ENCODE measurements around the gene ENPP6. TPM values are rescaled to one million over a fixed set of nuclear protein-coding genes. Genes with fewer than 3 reads are reported as not detected.
"Not testable (repeated sequence)": the region's sequence is repeated elsewhere in the genome, so short reads cannot be mapped to it uniquely, and the experiment has no call there.

The ENPP6 gene
- total and polyA plus RNA-seq, 4 donors = 0.13 to 1.8 (median 0.19) TPM; not detected in 1

DNA sequence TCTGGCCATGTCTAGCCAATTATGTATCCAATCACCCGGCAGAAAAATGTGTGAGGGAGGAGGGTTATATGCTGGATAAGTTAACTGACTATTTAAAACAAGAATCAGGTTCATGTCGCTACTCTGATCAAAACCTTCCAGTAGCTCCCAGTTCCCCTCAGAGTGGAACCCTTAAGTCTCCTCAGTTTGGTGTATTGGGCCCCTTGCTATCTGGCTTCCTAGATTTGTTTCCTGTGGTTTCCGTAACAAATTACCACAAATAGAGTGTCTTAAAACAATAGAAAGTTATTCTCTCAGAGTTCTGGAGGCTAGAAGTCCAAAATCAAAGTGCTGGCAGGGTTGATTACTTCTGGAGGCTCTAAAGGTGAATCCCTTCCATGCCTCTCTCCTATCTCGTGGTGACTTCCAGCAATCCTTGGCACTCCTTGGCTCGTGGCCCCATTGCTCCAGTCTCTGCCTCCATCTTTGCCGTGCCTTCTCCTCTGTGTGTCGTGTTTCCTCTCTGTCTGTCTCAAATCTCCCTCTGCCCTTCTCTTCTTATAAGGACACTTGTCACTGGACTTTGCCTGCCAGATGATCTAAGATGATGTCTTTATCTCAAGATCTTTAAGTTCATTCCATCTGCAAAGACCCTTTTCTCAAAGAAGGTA, 10.5 kb upstream of the ENPP6 start:
- H3K9me3 ChIP-seq (ENCODE audit: control insufficient read depth, low read length) = peaks cover 1% of the 10 kb centered on the region
- H3K4me1 ChIP-seq (ENCODE audit: control insufficient read depth in 1 of 2, insufficient read depth in 2 of 2, low read length in 2 of 2) = no peaks in the 10 kb centered on the region
- 81 to 83% methylated on average over 7 of the region's 7 CpGs for WGBS, 2 donors
- no peak overlapping the region for H3K27ac ChIP-seq (ENCODE audit: low read depth in 1 of 2, low read length in 2 of 2)
- DNase-seq (no peak), ATAC-seq (ENCODE audit: low FRiP score) (no peak)
- peaks cover 0 to 2% of the 10 kb centered on the region in 2 donors for H3K27me3 ChIP-seq (ENCODE audit: control insufficient read depth in 1 of 2, insufficient read depth in 2 of 2, low read length in 1 of 2)
- intact Hi-C loops (cut with DNase I) = no loop called here
- H3K4me3 ChIP-seq (ENCODE audit: low read length in 2 of 2) = no peak overlapping the region
- no peaks in the 10 kb centered on the region for H3K36me3 ChIP-seq (ENCODE audit: control insufficient read depth in 1 of 2, insufficient read depth in 2 of 2, low read length in 1 of 2)

- WGBS, 2 donors = 57 to 59% methylated on average over 8 of the region's 8 CpGs
- Histone ChIP-seq H3K36me3 (ENCODE audit: control insufficient read depth in 1 of 2, insufficient read depth in 2 of 2, low read length in 1 of 2) (no peaks in the 10 kb centered on the region), H3K27me3 (ENCODE audit: control insufficient read depth in 1 of 2, insufficient read depth in 2 of 2, low read length in 1 of 2) (no peaks in the 10 kb centered on the region), H3K4me1 (ENCODE audit: control insufficient read depth in 1 of 2, insufficient read depth in 2 of 2, low read length in 2 of 2) (no peaks in the 10 kb centered on the region), H3K27ac (ENCODE audit: low read depth in 1 of 2, low read length in 2 of 2) (no peak overlapping the region), H3K4me3 (ENCODE audit: low read length in 2 of 2) (no peak overlapping the region), H3K9me3 (ENCODE audit: control insufficient read depth, low read length) (peaks cover 1% of the 10 kb centered on the region)
- ATAC-seq (ENCODE audit: low FRiP score) (no peak), DNase-seq (no peak)
- intact Hi-C loops (cut with DNase I) = no loop called here
Observed at GRCh38 chr4:184216515-184216914, 1.2 kb downstream of the ENPP6 start.

- 59 to 61% methylated on average over 10 of the region's 10 CpGs for WGBS, 2 donors
- intact Hi-C loops (cut with DNase I) = no loop called here
- no peak overlapping the region for H3K4me3 ChIP-seq (ENCODE audit: low read length in 2 of 2)
- H3K9me3 ChIP-seq (ENCODE audit: control insufficient read depth, low read length) = peaks cover 1% of the 10 kb centered on the region
- ATAC-seq (ENCODE audit: low FRiP score) (no peak), DNase-seq (no peak)
- no peaks in the 10 kb centered on the region for H3K36me3 ChIP-seq (ENCODE audit: control insufficient read depth in 1 of 2, insufficient read depth in 2 of 2, low read length in 1 of 2)
- no peaks in the 10 kb centered on the region for H3K4me1 ChIP-seq (ENCODE audit: control insufficient read depth in 1 of 2, insufficient read depth in 2 of 2, low read length in 2 of 2)
- H3K27ac ChIP-seq (ENCODE audit: low read depth in 1 of 2, low read length in 2 of 2) = no peak overlapping the region
- H3K27me3 ChIP-seq (ENCODE audit: control insufficient read depth in 1 of 2, insufficient read depth in 2 of 2, low read length in 1 of 2) = no peaks in the 10 kb centered on the region
Observed at GRCh38 chr4:184215709-184216328, 1.9 kb downstream of the ENPP6 start.

DNA sequence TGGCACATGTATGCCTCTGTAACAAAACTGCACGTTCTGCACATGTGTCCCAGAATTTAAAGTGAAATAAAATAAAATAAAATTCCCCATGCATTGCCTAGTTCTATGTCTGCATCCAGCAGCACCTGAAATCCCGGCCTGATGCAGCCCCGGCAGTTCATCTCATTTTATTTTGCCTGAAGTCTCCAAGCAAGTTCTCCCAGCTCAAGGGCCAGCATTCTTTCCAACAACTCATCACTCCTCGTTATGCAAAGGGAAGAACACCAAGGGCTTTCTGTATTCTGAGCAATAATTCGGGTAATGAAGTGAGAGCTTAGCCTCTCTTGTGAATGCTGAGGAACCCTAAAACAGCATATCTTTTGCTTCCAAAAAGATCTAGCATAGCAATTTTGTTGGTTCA, 2.7 kb downstream of the ENPP6 start:
- peaks cover 1% of the 10 kb centered on the region for H3K9me3 ChIP-seq (ENCODE audit: control insufficient read depth, low read length)

DNA sequence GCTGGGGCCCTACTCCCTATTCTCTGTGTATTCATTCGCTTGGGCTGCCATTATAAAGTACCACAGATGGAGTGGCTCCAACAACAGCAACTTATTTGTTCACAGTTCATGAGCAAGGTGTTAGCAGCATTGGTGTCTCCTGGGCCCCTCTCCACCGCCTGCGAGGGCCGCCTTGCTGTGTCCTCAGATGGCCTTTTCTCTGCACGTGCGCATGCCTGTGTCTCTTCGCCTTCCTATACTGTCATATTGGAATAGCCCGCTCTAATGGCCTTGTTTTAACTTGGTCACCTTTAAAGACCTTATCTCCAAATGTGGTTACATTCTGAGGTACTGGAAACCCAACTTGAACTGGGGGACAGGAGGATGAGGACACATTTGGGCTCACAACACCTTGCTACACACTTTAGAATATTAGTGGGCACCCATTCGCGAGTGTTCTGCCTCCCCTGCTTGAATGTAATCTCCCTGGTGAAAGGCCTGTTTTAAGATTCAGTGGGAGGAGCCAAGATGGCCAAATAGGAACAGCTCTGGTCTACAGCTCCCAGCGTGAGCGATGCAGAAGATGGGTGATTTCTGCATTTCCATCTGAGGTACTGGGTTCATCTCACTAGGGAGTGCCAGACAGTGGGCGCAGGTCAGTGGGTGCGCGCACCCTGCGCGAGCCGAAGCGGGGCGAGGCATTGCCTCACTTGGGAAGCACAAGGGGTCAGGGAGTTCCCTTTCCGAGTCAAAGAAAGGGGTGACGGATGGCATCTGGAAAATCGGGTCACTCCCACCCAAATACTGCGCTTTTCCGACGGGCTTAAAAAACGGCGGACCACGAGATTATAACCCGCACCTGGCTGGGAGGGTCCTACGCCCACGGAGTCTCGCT, 9.7 kb downstream of the ENPP6 start:
- intact Hi-C loops (cut with DNase I); DNase-seq; H3K36me3 ChIP-seq (ENCODE audit: control insufficient read depth in 1 of 2, insufficient read depth in 2 of 2, low read length in 1 of 2); H3K9me3 ChIP-seq (ENCODE audit: control insufficient read depth, low read length); H3K27me3 ChIP-seq (ENCODE audit: control insufficient read depth in 1 of 2, insufficient read depth in 2 of 2, low read length in 1 of 2); H3K4me3 ChIP-seq (ENCODE audit: low read length in 2 of 2); ATAC-seq (ENCODE audit: low FRiP score); H3K4me1 ChIP-seq (ENCODE audit: control insufficient read depth in 1 of 2, insufficient read depth in 2 of 2, low read length in 2 of 2); H3K27ac ChIP-seq (ENCODE audit: low read depth in 1 of 2, low read length in 2 of 2): not testable (repeated sequence)
- WGBS, 2 donors = 76 to 84% methylated on average over 33 of the region's 33 CpGs

More for the DNA sequence above, 2.7 kb downstream of the ENPP6 start:
- DNase-seq (no peak), ATAC-seq (ENCODE audit: low FRiP score) (no peak)
- 88 to 89% methylated on average over 5 of the region's 5 CpGs for WGBS, 2 donors
- H3K27me3 ChIP-seq (ENCODE audit: control insufficient read depth in 1 of 2, insufficient read depth in 2 of 2, low read length in 1 of 2) = no peaks in the 10 kb centered on the region
- H3K4me3 ChIP-seq (ENCODE audit: low read length in 2 of 2) = no peak overlapping the region
- H3K4me1 ChIP-seq (ENCODE audit: control insufficient read depth in 1 of 2, insufficient read depth in 2 of 2, low read length in 2 of 2) = no peaks in the 10 kb centered on the region
- H3K36me3 ChIP-seq (ENCODE audit: control insufficient read depth in 1 of 2, insufficient read depth in 2 of 2, low read length in 1 of 2) = no peaks in the 10 kb centered on the region
- H3K27ac ChIP-seq (ENCODE audit: low read depth in 1 of 2, low read length in 2 of 2) = no peak overlapping the region
- intact Hi-C loops (cut with DNase I) = no loop called here

GRCh38 chr4:184205243-184205642, 12.4 kb downstream of the ENPP6 start:
- no peaks in the 10 kb centered on the region for H3K9me3 ChIP-seq (ENCODE audit: control insufficient read depth, low read length)
- 92 to 95% methylated on average over 14 of the region's 14 CpGs for WGBS, 2 donors
- no peaks in the 10 kb centered on the region for H3K4me1 ChIP-seq (ENCODE audit: control insufficient read depth in 1 of 2, insufficient read depth in 2 of 2, low read length in 2 of 2)
- H3K4me3 ChIP-seq (ENCODE audit: low read length in 2 of 2) = no peak overlapping the region
- intact Hi-C loops (cut with DNase I) = no loop called here
- DNase-seq (no peak), ATAC-seq (ENCODE audit: low FRiP score) (no peak)
- no peak overlapping the region for H3K27ac ChIP-seq (ENCODE audit: low read depth in 1 of 2, low read length in 2 of 2)
- no peaks in the 10 kb centered on the region for H3K36me3 ChIP-seq (ENCODE audit: control insufficient read depth in 1 of 2, insufficient read depth in 2 of 2, low read length in 1 of 2)
- H3K27me3 ChIP-seq (ENCODE audit: control insufficient read depth in 1 of 2, insufficient read depth in 2 of 2, low read length in 1 of 2) = no peaks in the 10 kb centered on the region

GRCh38 chr4:184203300-184203699, 14.4 kb downstream of the ENPP6 start:
- Histone ChIP-seq H3K4me1 (ENCODE audit: control insufficient read depth in 1 of 2, insufficient read depth in 2 of 2, low read length in 2 of 2) (no peaks in the 10 kb centered on the region), H3K4me3 (ENCODE audit: low read length in 2 of 2) (no peak overlapping the region), H3K27me3 (ENCODE audit: control insufficient read depth in 1 of 2, insufficient read depth in 2 of 2, low read length in 1 of 2) (no peaks in the 10 kb centered on the region), H3K27ac (ENCODE audit: low read depth in 1 of 2, low read length in 2 of 2) (no peak overlapping the region), H3K36me3 (ENCODE audit: control insufficient read depth in 1 of 2, insufficient read depth in 2 of 2, low read length in 1 of 2) (no peaks in the 10 kb centered on the region), H3K9me3 (ENCODE audit: control insufficient read depth, low read length) (no peaks in the 10 kb centered on the region)
- WGBS, 2 donors = 97% methylated on average over 6 of the region's 6 CpGs
- ATAC-seq (ENCODE audit: low FRiP score) = no peak
- DNase-seq = no peak
- intact Hi-C loops (cut with DNase I) = no loop called here

GRCh38 chr4:184201179-184201578, 16.5 kb downstream of the ENPP6 start:
- WGBS, 2 donors = 52 to 54% methylated on average over 7 of the region's 7 CpGs
- Histone ChIP-seq H3K36me3 (ENCODE audit: control insufficient read depth in 1 of 2, insufficient read depth in 2 of 2, low read length in 1 of 2) (no peaks in the 10 kb centered on the region), H3K9me3 (ENCODE audit: control insufficient read depth, low read length) (no peaks in the 10 kb centered on the region), H3K27ac (ENCODE audit: low read depth in 1 of 2, low read length in 2 of 2) (no peak overlapping the region), H3K4me3 (ENCODE audit: low read length in 2 of 2) (no peak overlapping the region), H3K4me1 (ENCODE audit: control insufficient read depth in 1 of 2, insufficient read depth in 2 of 2, low read length in 2 of 2) (no peaks in the 10 kb centered on the region), H3K27me3 (ENCODE audit: control insufficient read depth in 1 of 2, insufficient read depth in 2 of 2, low read length in 1 of 2) (no peaks in the 10 kb centered on the region)
- intact Hi-C loops (cut with DNase I) = no loop called here
- ATAC-seq (ENCODE audit: low FRiP score) (no peak), DNase-seq (no peak)
